ENCODE measurements around the gene CREBRF. TPM values are rescaled to one million over a fixed set of nuclear protein-coding genes. Genes with fewer than 3 reads are reported as not detected.

The CREBRF gene
- total and polyA plus RNA-seq, 7 experiments from 2014 or later = 18.9 to 105 (median 100) TPM

- H3K4me3 ChIP-seq (ENCODE audit: low read length) = no peak overlapping the region
- no peak overlapping the region for H3K27ac ChIP-seq (ENCODE audit: low read depth, low read length)
- Mint-ChIP-seq H3K36me3 (no peaks in the 10 kb centered on the region), H3K27ac (no peak overlapping the region), H3K4me3 (no peak overlapping the region), H3K4me1 (no peaks in the 10 kb centered on the region), H3K9me3 (peaks cover 0 to 1% (median 0%) of the 10 kb centered on the region in 11 donors), H3K27me3 (peaks cover 0 to 9% (median 0%) of the 10 kb centered on the region in 5 donors)
- no peaks in the 10 kb centered on the region for H3K27me3 ChIP-seq (ENCODE audit: control insufficient read depth in 2 of 2, insufficient read depth in 2 of 2, low read length in 2 of 2)
- no peak for DNase-seq
- H3K36me3 ChIP-seq (ENCODE audit: control insufficient read depth in 2 of 3, insufficient read depth in 3 of 3, low read length in 3 of 3) = no peaks in the 10 kb centered on the region
- no peaks in the 10 kb centered on the region for H3K9me3 ChIP-seq (ENCODE audit: control insufficient read depth in 2 of 3, low read length in 3 of 3)
- no peak for ATAC-seq
- ChIA-PET CTCF (no interaction called here), POLR2A (no interaction called here)
- H3K4me1 ChIP-seq (ENCODE audit: control insufficient read depth in 2 of 2, insufficient read depth in 2 of 2, low read length in 2 of 2) = no peaks in the 10 kb centered on the region
- intact Hi-C loops (cut with micrococcal nuclease) = no loop called here
Measured at GRCh38 chr5:173188280-173188679, 132.1 kb downstream of the CREBRF start.

Other genes with a start within 250 kb of the CREBRF start
- gene ERGIC1, start 222.1 kb upstream of the CREBRF start, total RNA-seq = 10 to 100 TPM; 44.4 to 71.3 (median 53.5) TPM
- gene ERGIC1, start 222.1 kb upstream of the CREBRF start, polyA plus RNA-seq = 10 to 100 TPM; 18.3 to 18.9 TPM
- 10 to 100 TPM in 3 of 5 experiments, 1 to 10 TPM in 2; 9.6 to 40.0 (median 12.9) TPM for gene RPL26L1, start 96.9 kb upstream of the CREBRF start, total RNA-seq
- 10 to 100 TPM; 29.7 to 37.1 TPM for gene RPL26L1, start 96.9 kb upstream of the CREBRF start, polyA plus RNA-seq
- gene ATP6V0E1, start 72.6 kb upstream of the CREBRF start, total RNA-seq = 100 to 1,000 TPM in 4 of 5 experiments, 10 to 100 TPM in 1; 61.8 to 170 (median 119) TPM
- gene ATP6V0E1, start 72.6 kb upstream of the CREBRF start, polyA plus RNA-seq = 100 to 1,000 TPM; 415 to 455 TPM
- 10 to 100 TPM in 3 of 5 experiments, 1 to 10 TPM in 2; 5.5 to 23.2 (median 15.3) TPM for gene BNIP1, start 88.2 kb downstream of the CREBRF start, total RNA-seq
- 10 to 100 TPM in 1 of 2 donors, 1 to 10 TPM in 1; 5.8 to 19.6 TPM for gene BNIP1, start 88.2 kb downstream of the CREBRF start, polyA plus RNA-seq
- gene NKX2-5, start 178.9 kb downstream of the CREBRF start, total RNA-seq = not detected
- not detected for gene NKX2-5, start 178.9 kb downstream of the CREBRF start, polyA plus RNA-seq

Data from naive thymus-derived CD4-positive, alpha-beta T cell (primary cell).